ENCODE measurements around the gene CD247. TPM values are rescaled to one million over a fixed set of nuclear protein-coding genes. Genes with fewer than 3 reads are reported as not detected.

Gene CD247
- total RNA-seq, 1 donor, result not detected

- Histone ChIP-seq H4K20me1 (ENCODE audit: insufficient read depth, low read length) (no peaks in the 10 kb centered on the region), H3K4me3 (ENCODE audit: insufficient read depth, low read length) (no peak overlapping the region), H3K79me2 (ENCODE audit: insufficient read depth, low read length) (no peaks in the 10 kb centered on the region), H3K4me1 (ENCODE audit: insufficient read depth, low read length) (no peaks in the 10 kb centered on the region), H3K27me3 (ENCODE audit: insufficient read depth, low read length) (peaks cover 14% of the 10 kb centered on the region), H3K4me2 (ENCODE audit: insufficient read depth, low read length) (no peak overlapping the region), H3K9me3 (ENCODE audit: low read depth, low read length) (no peaks in the 10 kb centered on the region), H3K27ac (ENCODE audit: low read depth, low read length) (no peak overlapping the region), H3K36me3 (ENCODE audit: insufficient read depth, low read length) (no peaks in the 10 kb centered on the region), H2AFZ (ENCODE audit: low read length) (no peak overlapping the region)
- no peak for DNase-seq (ENCODE audit: insufficient read length, low spot score, missing footprints)
- TF ChIP-seq CTCF (IDR thresholded peaks at IDR 0.05; ENCODE audit: extremely low read depth, low read depth, low read length), result no peak
Observed at GRCh38 chr1:167514288-167514687, 4.0 kb downstream of the CD247 start.

- no peaks in the 10 kb centered on the region for H3K36me3 ChIP-seq (ENCODE audit: insufficient read depth, low read length)
- H3K27ac ChIP-seq (ENCODE audit: low read depth, low read length), result no peak overlapping the region
- H3K79me2 ChIP-seq (ENCODE audit: insufficient read depth, low read length), result no peaks in the 10 kb centered on the region
- peaks cover 12% of the 10 kb centered on the region for H3K27me3 ChIP-seq (ENCODE audit: insufficient read depth, low read length)
- no peak overlapping the region for H3K4me2 ChIP-seq (ENCODE audit: insufficient read depth, low read length)
- TF ChIP-seq CTCF (IDR thresholded peaks at IDR 0.05; ENCODE audit: extremely low read depth, low read depth, low read length), result no peak
- H2AFZ ChIP-seq (ENCODE audit: low read length), result no peak overlapping the region
- no peak overlapping the region for H3K4me3 ChIP-seq (ENCODE audit: insufficient read depth, low read length)
- no peaks in the 10 kb centered on the region for H4K20me1 ChIP-seq (ENCODE audit: insufficient read depth, low read length)
- DNase-seq (ENCODE audit: insufficient read length, low spot score, missing footprints), result no peak
- H3K4me1 ChIP-seq (ENCODE audit: insufficient read depth, low read length), result no peaks in the 10 kb centered on the region
- H3K9me3 ChIP-seq (ENCODE audit: low read depth, low read length), result no peaks in the 10 kb centered on the region
Observed at GRCh38 chr1:167512046-167512654, 6.2 kb downstream of the CD247 start.

- Histone ChIP-seq H3K27me3 (ENCODE audit: insufficient read depth, low read length) (peaks cover 12% of the 10 kb centered on the region), H3K27ac (ENCODE audit: low read depth, low read length) (no peak overlapping the region), H3K79me2 (ENCODE audit: insufficient read depth, low read length) (no peaks in the 10 kb centered on the region), H3K4me2 (ENCODE audit: insufficient read depth, low read length) (no peak overlapping the region), H4K20me1 (ENCODE audit: insufficient read depth, low read length) (no peaks in the 10 kb centered on the region), H3K4me3 (ENCODE audit: insufficient read depth, low read length) (no peak overlapping the region), H3K36me3 (ENCODE audit: insufficient read depth, low read length) (no peaks in the 10 kb centered on the region), H3K9me3 (ENCODE audit: low read depth, low read length) (no peaks in the 10 kb centered on the region), H2AFZ (ENCODE audit: low read length) (no peak overlapping the region), H3K4me1 (ENCODE audit: insufficient read depth, low read length) (no peaks in the 10 kb centered on the region)
- no peak for DNase-seq (ENCODE audit: insufficient read length, low spot score, missing footprints)
- TF ChIP-seq CTCF (IDR thresholded peaks at IDR 0.05; ENCODE audit: extremely low read depth, low read depth, low read length), result no peak
Observed at GRCh38 chr1:167511374-167511986, 6.8 kb downstream of the CD247 start.

GRCh38 chr1:167510881-167511280 lies 7.4 kb downstream of the CD247 start:
- no peak overlapping the region for H2AFZ ChIP-seq (ENCODE audit: low read length)
- H3K36me3 ChIP-seq (ENCODE audit: insufficient read depth, low read length), result no peaks in the 10 kb centered on the region
- H3K4me2 ChIP-seq (ENCODE audit: insufficient read depth, low read length), result no peak overlapping the region
- H3K9me3 ChIP-seq (ENCODE audit: low read depth, low read length), result no peaks in the 10 kb centered on the region
- H3K4me3 ChIP-seq (ENCODE audit: insufficient read depth, low read length), result no peak overlapping the region
- no peak for DNase-seq (ENCODE audit: insufficient read length, low spot score, missing footprints)
- H3K4me1 ChIP-seq (ENCODE audit: insufficient read depth, low read length), result no peaks in the 10 kb centered on the region
- H3K79me2 ChIP-seq (ENCODE audit: insufficient read depth, low read length), result no peaks in the 10 kb centered on the region
- no peaks in the 10 kb centered on the region for H4K20me1 ChIP-seq (ENCODE audit: insufficient read depth, low read length)
- H3K27ac ChIP-seq (ENCODE audit: low read depth, low read length), result no peak overlapping the region
- peaks cover 12% of the 10 kb centered on the region for H3K27me3 ChIP-seq (ENCODE audit: insufficient read depth, low read length)
- TF ChIP-seq CTCF (IDR thresholded peaks at IDR 0.05; ENCODE audit: extremely low read depth, low read depth, low read length), result no peak

All from osteoblast (primary cell).